Measurements from ENCODE around the gene SNX8. TPM values are rescaled to one million over a fixed set of nuclear protein-coding genes. Genes with fewer than 3 reads are reported as not detected.

SNX8 gene
- total and polyA plus RNA-seq, 2 experiments from 2014 or later: 6.3 to 12.8 TPM

GRCh38 chr7:2223321-2223720 is 90.9 kb downstream of the SNX8 start:
- no peak for DNase-seq (ENCODE audit: low read depth in 1 of 2, low spot score in 1 of 2)
- H3K4me3 ChIP-seq: no peak overlapping the region
- H3K4me1 ChIP-seq (ENCODE audit: low read depth): no peaks in the 10 kb centered on the region
- peaks cover 12% of the 10 kb centered on the region for H3K36me3 ChIP-seq
- TF ChIP-seq CTCF (IDR thresholded peaks at IDR 0.05; ENCODE audit: low read depth, low read length): no peak
- H3K27ac ChIP-seq: no peak overlapping the region
- no peaks in the 10 kb centered on the region for H3K27me3 ChIP-seq
- no peaks in the 10 kb centered on the region for H3K9me3 ChIP-seq (ENCODE audit: low read depth)

GRCh38 chr7:2222516-2222915 is 91.7 kb downstream of the SNX8 start:
- no peak for TF ChIP-seq CTCF (IDR thresholded peaks at IDR 0.05; ENCODE audit: low read depth, low read length)
- DNase-seq (ENCODE audit: low read depth in 1 of 2, low spot score in 1 of 2): no peak
- no peaks in the 10 kb centered on the region for H3K27me3 ChIP-seq
- H3K4me3 ChIP-seq: no peak overlapping the region
- peaks cover 12% of the 10 kb centered on the region for H3K36me3 ChIP-seq
- no peaks in the 10 kb centered on the region for H3K4me1 ChIP-seq (ENCODE audit: low read depth)
- no peak overlapping the region for H3K27ac ChIP-seq
- H3K9me3 ChIP-seq (ENCODE audit: low read depth): no peaks in the 10 kb centered on the region

GRCh38 chr7:2220954-2221353 is 93.3 kb downstream of the SNX8 start:
- no peak overlapping the region for H3K27ac ChIP-seq
- no peak for TF ChIP-seq CTCF (IDR thresholded peaks at IDR 0.05; ENCODE audit: low read depth, low read length)
- no peaks in the 10 kb centered on the region for H3K4me1 ChIP-seq (ENCODE audit: low read depth)
- H3K36me3 ChIP-seq: peaks cover 9% of the 10 kb centered on the region
- no peaks in the 10 kb centered on the region for H3K9me3 ChIP-seq (ENCODE audit: low read depth)
- no peak for DNase-seq (ENCODE audit: low read depth in 1 of 2, low spot score in 1 of 2)
- H3K27me3 ChIP-seq: no peaks in the 10 kb centered on the region
- no peak overlapping the region for H3K4me3 ChIP-seq

- TF ChIP-seq CTCF (IDR thresholded peaks at IDR 0.05; ENCODE audit: low read depth, low read length): no peak
- H3K27me3 ChIP-seq: no peaks in the 10 kb centered on the region
- DNase-seq (ENCODE audit: low read depth in 1 of 2, low spot score in 1 of 2): no peak
- peaks cover 10% of the 10 kb centered on the region for H3K36me3 ChIP-seq
- no peaks in the 10 kb centered on the region for H3K9me3 ChIP-seq (ENCODE audit: low read depth)
- H3K4me3 ChIP-seq: no peak overlapping the region
- no peaks in the 10 kb centered on the region for H3K4me1 ChIP-seq (ENCODE audit: low read depth)
- H3K27ac ChIP-seq: no peak overlapping the region
Measured at GRCh38 chr7:2220506-2220905, 93.7 kb downstream of the SNX8 start.

- Histone ChIP-seq H3K9me3 (ENCODE audit: low read depth) (no peaks in the 10 kb centered on the region), H3K27ac (no peak overlapping the region), H3K27me3 (no peaks in the 10 kb centered on the region), H3K4me3 (no peak overlapping the region), H3K4me1 (ENCODE audit: low read depth) (no peaks in the 10 kb centered on the region), H3K36me3 (peaks cover 10% of the 10 kb centered on the region)
- DNase-seq (ENCODE audit: low read depth in 1 of 2, low spot score in 1 of 2): no peak
- no peak for TF ChIP-seq CTCF (IDR thresholded peaks at IDR 0.05; ENCODE audit: low read depth, low read length)
Measured at GRCh38 chr7:2220030-2220429, 94.2 kb downstream of the SNX8 start.

- H3K4me1 ChIP-seq (ENCODE audit: low read depth): no peaks in the 10 kb centered on the region
- peaks cover 10% of the 10 kb centered on the region for H3K36me3 ChIP-seq
- no peaks in the 10 kb centered on the region for H3K9me3 ChIP-seq (ENCODE audit: low read depth)
- H3K4me3 ChIP-seq: no peak overlapping the region
- TF ChIP-seq CTCF (IDR thresholded peaks at IDR 0.05; ENCODE audit: low read depth, low read length): no peak
- H3K27ac ChIP-seq: no peak overlapping the region
- no peaks in the 10 kb centered on the region for H3K27me3 ChIP-seq
- DNase-seq (ENCODE audit: low read depth in 1 of 2, low spot score in 1 of 2): no peak
Measured at GRCh38 chr7:2219606-2220005, 94.6 kb downstream of the SNX8 start.

Measured in cardiac muscle cell (in vitro differentiated cells and primary cell).